K562 (cell line): Measurements from ENCODE around the gene PLCD1. TPM values are rescaled to one million over a fixed set of nuclear protein-coding genes. Genes with fewer than 3 reads are reported as not detected.
A peak's percentile ranks its signal among the peaks of the same experiment; 100 is the strongest.

Experiments used
- LARP7 ChIP-seq: fragments of 450-650 bp; IDR thresholded peaks from 2 replicates; pipeline ENCODE4 v1.6.1; 2016
- ZNF165 ChIP-seq: fragments of 250-450 bp; sonication (Bioruptor Pico); IDR thresholded peaks from 2 replicates; pipeline ENCODE4 v1.4.0; 2020; ENCODE audit warnings: borderline replicate concordance
- polyA plus RNA-seq, 8 experiments: library from polyadenylated mRNA; depleted of rRNA in 4 of 8; stranded (reverse) in 5 of 8; unstranded in 3 of 8; fragments of >200 nt; fragmentation: Nextera tagmentation in 2 of 8; fragmentation: Illumina TruSeq in 1 of 8; extraction: Ambion mirVana in 2 of 8; extraction: Trizol in 1 of 8; gene quantifications; 2 replicates each; pipeline versions ENCODE4 v1.2.1 to v1.2.3, GENCODE V29; 2011 to 2014; ENCODE audit warnings: inconsistent platforms in 1 of 8, missing spikeins in 1 of 8
- total RNA-seq, 7 experiments: library from RNA; depleted of rRNA in 6 of 7; stranded (reverse); fragments of >200 nt in 6 of 7; fragmentation: Illumina TruSeq in 2 of 7; extraction: Trizol in 2 of 7; gene quantifications; 2 replicates each; pipeline versions ENCODE4 v1.2.1 to v1.2.3, GENCODE V29; 2011 to 2021; ENCODE audit warnings: low replicate concordance in 1 of 7
- TF ChIP-seq, protein P1 (sequence below), 2 experiments: fragments of 450-650 bp; formaldehyde crosslinking in 1 of 2; IDR thresholded peaks; 2 replicates each; pipeline versions ENCODE4 v1.4.0 to v1.6.1; 2014 to 2020; ENCODE audit warnings: mild to moderate bottlenecking in 2 of 2, borderline replicate concordance in 1 of 2, low read depth in 1 of 2

Gene PLCD1
- total and polyA plus RNA-seq, 9 of the 15 experiments (the other 6 are each of a cell fraction or from before 2014, with no cell fraction given): 5.4 to 209 (median 116) TPM

DNA sequence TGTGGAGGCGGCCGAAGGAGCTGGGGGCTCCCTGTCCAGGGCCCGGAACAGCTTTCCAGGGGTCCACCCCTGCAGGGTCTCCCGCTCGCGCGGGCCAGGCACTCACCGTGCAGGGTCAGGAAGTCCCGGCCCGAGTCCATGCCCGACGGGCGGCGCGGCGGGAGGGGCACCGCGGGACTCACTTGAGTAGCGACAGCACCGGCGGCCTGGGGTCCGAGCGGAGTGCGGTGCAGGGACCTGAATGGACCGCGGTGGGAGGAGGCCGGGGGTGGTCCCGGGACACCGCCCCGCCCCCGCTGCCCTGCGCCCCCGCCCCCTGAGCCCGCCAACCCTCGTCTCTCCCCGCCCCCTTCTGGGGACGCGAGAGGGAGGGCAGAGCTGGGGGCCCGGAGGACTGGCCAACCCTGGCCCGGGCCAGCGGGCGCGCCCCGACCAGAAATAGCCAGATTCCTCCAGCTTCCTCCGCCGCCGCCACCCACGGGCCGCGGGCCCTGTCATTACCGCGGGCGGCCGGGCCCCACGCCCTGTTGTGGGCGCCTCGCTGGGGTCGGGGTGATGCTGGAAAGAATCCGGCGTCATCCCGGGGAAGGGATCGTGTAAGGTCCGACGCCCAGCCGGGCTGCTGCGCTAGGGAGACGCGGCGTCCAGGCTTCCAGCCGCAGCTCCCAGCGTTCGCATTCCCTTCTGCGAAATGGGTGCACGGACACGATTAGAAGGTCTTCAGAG lies at the start of gene PLCD1 (continued):
- no peak for TF ChIP-seq LARP7
- TF ChIP-seq ZNF165 (CRISPR knock-in tag): no peak
- TF ChIP-seq, protein P1, sequence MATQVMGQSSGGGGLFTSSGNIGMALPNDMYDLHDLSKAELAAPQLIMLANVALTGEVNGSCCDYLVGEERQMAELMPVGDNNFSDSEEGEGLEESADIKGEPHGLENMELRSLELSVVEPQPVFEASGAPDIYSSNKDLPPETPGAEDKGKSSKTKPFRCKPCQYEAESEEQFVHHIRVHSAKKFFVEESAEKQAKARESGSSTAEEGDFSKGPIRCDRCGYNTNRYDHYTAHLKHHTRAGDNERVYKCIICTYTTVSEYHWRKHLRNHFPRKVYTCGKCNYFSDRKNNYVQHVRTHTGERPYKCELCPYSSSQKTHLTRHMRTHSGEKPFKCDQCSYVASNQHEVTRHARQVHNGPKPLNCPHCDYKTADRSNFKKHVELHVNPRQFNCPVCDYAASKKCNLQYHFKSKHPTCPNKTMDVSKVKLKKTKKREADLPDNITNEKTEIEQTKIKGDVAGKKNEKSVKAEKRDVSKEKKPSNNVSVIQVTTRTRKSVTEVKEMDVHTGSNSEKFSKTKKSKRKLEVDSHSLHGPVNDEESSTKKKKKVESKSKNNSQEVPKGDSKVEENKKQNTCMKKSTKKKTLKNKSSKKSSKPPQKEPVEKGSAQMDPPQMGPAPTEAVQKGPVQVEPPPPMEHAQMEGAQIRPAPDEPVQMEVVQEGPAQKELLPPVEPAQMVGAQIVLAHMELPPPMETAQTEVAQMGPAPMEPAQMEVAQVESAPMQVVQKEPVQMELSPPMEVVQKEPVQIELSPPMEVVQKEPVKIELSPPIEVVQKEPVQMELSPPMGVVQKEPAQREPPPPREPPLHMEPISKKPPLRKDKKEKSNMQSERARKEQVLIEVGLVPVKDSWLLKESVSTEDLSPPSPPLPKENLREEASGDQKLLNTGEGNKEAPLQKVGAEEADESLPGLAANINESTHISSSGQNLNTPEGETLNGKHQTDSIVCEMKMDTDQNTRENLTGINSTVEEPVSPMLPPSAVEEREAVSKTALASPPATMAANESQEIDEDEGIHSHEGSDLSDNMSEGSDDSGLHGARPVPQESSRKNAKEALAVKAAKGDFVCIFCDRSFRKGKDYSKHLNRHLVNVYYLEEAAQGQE (IDR thresholded peaks at IDR 0.05; ENCODE audit: borderline replicate concordance): peak; percentile 90
- TF ChIP-seq, protein P1 (CRISPR knock-in tag; IDR thresholded peaks at IDR 0.05; ENCODE audit: low read depth): no peak
